ENCODE measurements around the gene TSPYL4. TPM values are rescaled to one million over a fixed set of nuclear protein-coding genes. Genes with fewer than 3 reads are reported as not detected.

Gene TSPYL4
- polyA plus RNA-seq, 1 donor (not counting 4 experiments of a cell fraction or from before 2014, with no cell fraction given), result 8.1 TPM

- Histone ChIP-seq H3K4me1 (ENCODE audit: control insufficient read depth, extremely low read depth, insufficient read depth, low read length) (peaks cover 2% of the 10 kb centered on the region), H3K79me2 (ENCODE audit: control insufficient read depth, insufficient read depth, low read length) (no peaks in the 10 kb centered on the region), H3K9me3 (ENCODE audit: control insufficient read depth, low read depth, low read length) (no peaks in the 10 kb centered on the region), H3K4me2 (ENCODE audit: control insufficient read depth, extremely low read depth, insufficient read depth, low read depth, low read length) (no peak overlapping the region), H3K9me1 (ENCODE audit: control insufficient read depth, extremely low read depth, insufficient read depth, low read length) (no peaks in the 10 kb centered on the region), H2AFZ (ENCODE audit: control insufficient read depth, low read length) (no peak overlapping the region), H3K27me3 (ENCODE audit: control insufficient read depth, extremely low read depth, insufficient read depth, low read length) (no peaks in the 10 kb centered on the region), H3K27ac (ENCODE audit: control insufficient read depth, insufficient read depth, low read length) (no peak overlapping the region), H4K20me1 (ENCODE audit: control insufficient read depth, extremely low read depth, insufficient read depth, low read length) (no peaks in the 10 kb centered on the region), H3K36me3 (ENCODE audit: control insufficient read depth in 2 of 2, extremely low read depth in 1 of 2, insufficient read depth in 2 of 2, low read length in 2 of 2) (peaks cover 0 to 2% of the 10 kb centered on the region in 2 experiments), H3K4me3 (ENCODE audit: control insufficient read depth in 2 of 3, extremely low read depth in 1 of 3, insufficient read depth in 2 of 3, low read depth in 1 of 3, low read length in 3 of 3) (no peak overlapping the region), H3K9ac (ENCODE audit: control insufficient read depth, extremely low read depth, insufficient read depth, low read length) (no peak overlapping the region)
- no peak for DNase-seq (ENCODE audit: low read depth, low spot score)
- TF ChIP-seq, protein P1, sequence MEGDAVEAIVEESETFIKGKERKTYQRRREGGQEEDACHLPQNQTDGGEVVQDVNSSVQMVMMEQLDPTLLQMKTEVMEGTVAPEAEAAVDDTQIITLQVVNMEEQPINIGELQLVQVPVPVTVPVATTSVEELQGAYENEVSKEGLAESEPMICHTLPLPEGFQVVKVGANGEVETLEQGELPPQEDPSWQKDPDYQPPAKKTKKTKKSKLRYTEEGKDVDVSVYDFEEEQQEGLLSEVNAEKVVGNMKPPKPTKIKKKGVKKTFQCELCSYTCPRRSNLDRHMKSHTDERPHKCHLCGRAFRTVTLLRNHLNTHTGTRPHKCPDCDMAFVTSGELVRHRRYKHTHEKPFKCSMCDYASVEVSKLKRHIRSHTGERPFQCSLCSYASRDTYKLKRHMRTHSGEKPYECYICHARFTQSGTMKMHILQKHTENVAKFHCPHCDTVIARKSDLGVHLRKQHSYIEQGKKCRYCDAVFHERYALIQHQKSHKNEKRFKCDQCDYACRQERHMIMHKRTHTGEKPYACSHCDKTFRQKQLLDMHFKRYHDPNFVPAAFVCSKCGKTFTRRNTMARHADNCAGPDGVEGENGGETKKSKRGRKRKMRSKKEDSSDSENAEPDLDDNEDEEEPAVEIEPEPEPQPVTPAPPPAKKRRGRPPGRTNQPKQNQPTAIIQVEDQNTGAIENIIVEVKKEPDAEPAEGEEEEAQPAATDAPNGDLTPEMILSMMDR (optimal IDR thresholded peaks at IDR 0.05 in 1 of 3, IDR thresholded peaks at IDR 0.05 in 1 of 3, conservative IDR thresholded peaks at IDR 0.05 in 1 of 3; ENCODE audit: extremely low read depth in 1 of 3, insufficient read depth in 2 of 3, low read length in 3 of 3), result no peak
- TF ChIP-seq EZH2 (IDR thresholded peaks at IDR 0.05; ENCODE audit: low read length), result no peak
- FAIRE-seq, result no peak
- dilution Hi-C loops (cut with MboI; ENCODE audit: extremely low pct_ligation_motif_present, low sequenced_read_pairs), result no loop called here
These were observed 19.2 kb downstream of the TSPYL4 start for GRCh38 chr6:116234689-116235088.

DNA sequence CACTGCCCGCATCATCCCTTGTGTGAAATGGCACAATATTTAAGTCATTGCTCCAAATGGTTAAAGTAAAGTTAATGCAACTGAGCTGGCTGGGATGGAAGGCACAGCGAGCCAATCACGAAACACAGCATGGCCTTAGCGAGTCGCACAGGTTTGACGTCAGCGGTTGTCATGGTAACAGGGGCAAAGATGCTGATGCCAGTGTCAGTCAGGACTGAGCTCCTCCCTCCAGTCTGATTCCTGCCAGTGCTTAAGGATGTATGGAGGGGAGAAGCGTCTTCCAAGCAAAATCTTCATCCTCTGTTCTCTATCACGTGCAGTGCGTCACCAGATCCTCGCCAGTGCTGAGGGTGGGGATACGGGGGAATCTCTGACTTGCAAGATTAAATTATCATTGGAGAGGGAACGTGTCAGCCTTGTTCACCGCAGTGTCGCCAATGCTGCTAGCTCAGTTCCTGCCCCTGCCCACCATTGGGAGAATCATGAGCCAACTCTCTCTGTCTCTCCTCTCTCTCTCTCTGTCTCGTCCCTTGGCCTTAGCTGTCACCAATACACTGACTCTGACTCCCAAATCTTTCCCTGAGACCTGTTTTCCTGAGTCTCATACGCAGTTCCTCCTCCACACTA lies 24.5 kb downstream of the TSPYL4 start:
- H3K9ac ChIP-seq (ENCODE audit: control insufficient read depth, extremely low read depth, insufficient read depth, low read length), result no peak overlapping the region
- DNase-seq (ENCODE audit: low read depth, low spot score) (no peak), FAIRE-seq (no peak)
- TF ChIP-seq, protein P1 (optimal IDR thresholded peaks at IDR 0.05 in 1 of 3, IDR thresholded peaks at IDR 0.05 in 1 of 3, conservative IDR thresholded peaks at IDR 0.05 in 1 of 3; ENCODE audit: extremely low read depth in 1 of 3, insufficient read depth in 2 of 3, low read length in 3 of 3), result no peak
- TF ChIP-seq EZH2 (IDR thresholded peaks at IDR 0.05; ENCODE audit: low read length), result no peak
- H2AFZ ChIP-seq (ENCODE audit: control insufficient read depth, low read length), result no peak overlapping the region
- dilution Hi-C loops (cut with MboI; ENCODE audit: extremely low pct_ligation_motif_present, low sequenced_read_pairs), result no loop called here
- H3K27ac ChIP-seq (ENCODE audit: control insufficient read depth, insufficient read depth, low read length), result no peak overlapping the region
- no peaks in the 10 kb centered on the region for H4K20me1 ChIP-seq (ENCODE audit: control insufficient read depth, extremely low read depth, insufficient read depth, low read length)
- H3K9me3 ChIP-seq (ENCODE audit: control insufficient read depth, low read depth, low read length), result no peaks in the 10 kb centered on the region
- peaks cover 0 to under 1% of the 10 kb centered on the region in 2 experiments for H3K36me3 ChIP-seq (ENCODE audit: control insufficient read depth in 2 of 2, extremely low read depth in 1 of 2, insufficient read depth in 2 of 2, low read length in 2 of 2)
- H3K4me2 ChIP-seq (ENCODE audit: control insufficient read depth, extremely low read depth, insufficient read depth, low read depth, low read length), result no peak overlapping the region
- H3K27me3 ChIP-seq (ENCODE audit: control insufficient read depth, extremely low read depth, insufficient read depth, low read length), result no peaks in the 10 kb centered on the region
- no peak overlapping the region for H3K4me3 ChIP-seq (ENCODE audit: control insufficient read depth in 2 of 3, extremely low read depth in 1 of 3, insufficient read depth in 2 of 3, low read depth in 1 of 3, low read length in 3 of 3)
- no peaks in the 10 kb centered on the region for H3K79me2 ChIP-seq (ENCODE audit: control insufficient read depth, insufficient read depth, low read length)
- H3K4me1 ChIP-seq (ENCODE audit: control insufficient read depth, extremely low read depth, insufficient read depth, low read length), result no peaks in the 10 kb centered on the region
- no peaks in the 10 kb centered on the region for H3K9me1 ChIP-seq (ENCODE audit: control insufficient read depth, extremely low read depth, insufficient read depth, low read length)
